ENCODE results near the gene CPSF4. TPM values are rescaled to one million over a fixed set of nuclear protein-coding genes. Genes with fewer than 3 reads are reported as not detected.

CPSF4 gene
- total and polyA plus RNA-seq, 2 donors (not counting 1 experiment from before 2014, with no cell fraction given): 17.3 to 44.9 TPM

DNA sequence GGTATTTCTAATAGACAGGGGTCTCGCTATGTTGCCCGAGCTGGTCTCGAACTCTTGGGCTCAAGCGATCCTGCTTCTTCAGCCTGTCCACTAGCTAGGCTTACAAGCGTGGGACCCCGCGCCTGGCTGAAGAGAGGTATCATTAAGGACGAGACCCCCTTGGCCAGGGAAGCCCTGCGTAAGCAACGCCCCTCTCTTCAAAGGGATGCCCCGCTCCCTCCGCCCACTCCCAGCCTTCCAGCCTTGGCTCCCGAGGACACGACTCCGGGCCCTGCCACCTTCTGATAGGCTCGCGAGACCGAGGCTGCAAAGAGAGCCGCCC lies 65.5 kb downstream of the CPSF4 start:
- Histone ChIP-seq H3K36me3 (ENCODE audit: control insufficient read depth, insufficient read depth, low read length) (no peaks in the 10 kb centered on the region), H3K4me3 (replicated peaks in 1 of 4; ENCODE audit: control extremely low read depth in 1 of 4, insufficient read depth in 1 of 4, low read depth in 3 of 4, low read length in 4 of 4) (peak overlapping the region; percentile 48 to 97 (median 86)), H3K4me2 (ENCODE audit: extremely low read depth, insufficient read depth, low read length) (peak overlapping the region; percentile 68), H3K27me3 (ENCODE audit: control insufficient read depth, insufficient read depth, low read length) (no peaks in the 10 kb centered on the region), H3K9ac (ENCODE audit: insufficient read depth, low read length) (no peak overlapping the region), H3K4me1 (ENCODE audit: control insufficient read depth, extremely low read depth, insufficient read depth, low read length) (peaks cover 3% of the 10 kb centered on the region), H3K9me3 (ENCODE audit: control insufficient read depth, insufficient read depth, low read depth, low read length) (no peaks in the 10 kb centered on the region), H4K20me1 (ENCODE audit: control insufficient read depth, extremely low read depth, insufficient read depth, low read length) (no peaks in the 10 kb centered on the region), H3K27ac (ENCODE audit: insufficient read depth, low read length) (peak overlapping the region; percentile 89), H2AFZ (ENCODE audit: low read length) (peak overlapping the region; percentile 86), H3K79me2 (ENCODE audit: control insufficient read depth, insufficient read depth, low read length) (peaks cover 44% of the 10 kb centered on the region)
- DNase-seq (ENCODE audit: low read depth in 2 of 2): peak in 1 of 2 donors; percentile 96
- TF ChIP-seq EZH2 (IDR thresholded peaks at IDR 0.05; ENCODE audit: low read length, missing control alignments) (no peak), CTCF (conservative IDR thresholded peaks at IDR 0.05 in 1 of 2, IDR thresholded peaks at IDR 0.05 in 1 of 2; ENCODE audit: low read depth in 1 of 2, low read length in 2 of 2) (no peak)

- Histone ChIP-seq H3K27me3 (ENCODE audit: control insufficient read depth, insufficient read depth, low read length) (no peaks in the 10 kb centered on the region), H3K9ac (ENCODE audit: insufficient read depth, low read length) (peak within 1 kb of the TSS; percentile 79), H3K4me1 (ENCODE audit: control insufficient read depth, extremely low read depth, insufficient read depth, low read length) (peaks cover 3% of the 10 kb centered on the region), H3K4me3 (replicated peaks in 1 of 4; ENCODE audit: control extremely low read depth in 1 of 4, insufficient read depth in 1 of 4, low read depth in 3 of 4, low read length in 4 of 4) (peak within 1 kb of the TSS; percentile 63 to 97 (median 86)), H3K4me2 (ENCODE audit: extremely low read depth, insufficient read depth, low read length) (peak within 1 kb of the TSS; percentile 71), H3K36me3 (ENCODE audit: control insufficient read depth, insufficient read depth, low read length) (no peaks in the 10 kb centered on the region), H3K27ac (ENCODE audit: insufficient read depth, low read length) (peak within 1 kb of the TSS; percentile 89), H3K79me2 (ENCODE audit: control insufficient read depth, insufficient read depth, low read length) (peaks cover 39% of the 10 kb centered on the region), H3K9me3 (ENCODE audit: control insufficient read depth, insufficient read depth, low read depth, low read length) (no peaks in the 10 kb centered on the region), H2AFZ (ENCODE audit: low read length) (peak within 1 kb of the TSS; percentile 92), H4K20me1 (ENCODE audit: control insufficient read depth, extremely low read depth, insufficient read depth, low read length) (no peaks in the 10 kb centered on the region)
- DNase-seq (ENCODE audit: low read depth in 2 of 2): peak; percentile 97 to 98
- TF ChIP-seq CTCF (conservative IDR thresholded peaks at IDR 0.05 in 1 of 2, IDR thresholded peaks at IDR 0.05 in 1 of 2; ENCODE audit: low read depth in 1 of 2, low read length in 2 of 2) (no peak), EZH2 (IDR thresholded peaks at IDR 0.05; ENCODE audit: low read length, missing control alignments) (no peak)
Measured at GRCh38 chr7:99504603-99505323, 66.0 kb downstream of the CPSF4 start, which contains the start of gene ZKSCAN5. Gene ZKSCAN5 (plus strand): TSS chr7:99504662. CDS start chr7:99506045, 1,383 bp downstream.

DNA sequence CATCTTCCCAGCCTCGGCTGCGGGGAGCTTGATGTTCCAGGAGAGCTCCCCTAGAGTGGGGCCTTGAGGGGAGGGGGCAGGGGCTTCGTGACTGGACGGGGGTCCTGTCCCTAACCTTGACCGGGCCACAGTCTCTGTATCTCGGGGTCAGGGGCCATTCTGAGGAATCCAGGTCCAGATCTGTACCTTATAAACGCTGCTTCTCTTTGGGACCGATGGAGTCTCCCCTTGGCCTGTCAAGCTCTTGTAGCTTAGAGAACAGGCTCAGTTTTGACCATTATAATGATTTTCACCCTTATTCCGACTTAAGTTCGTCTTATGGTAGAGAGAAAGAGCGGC lies 66.5 kb downstream of the CPSF4 start:
- Histone ChIP-seq H2AFZ (ENCODE audit: low read length) (no peak overlapping the region), H3K9me3 (ENCODE audit: control insufficient read depth, insufficient read depth, low read depth, low read length) (no peaks in the 10 kb centered on the region), H3K4me1 (ENCODE audit: control insufficient read depth, extremely low read depth, insufficient read depth, low read length) (peaks cover 3% of the 10 kb centered on the region), H3K36me3 (ENCODE audit: control insufficient read depth, insufficient read depth, low read length) (no peaks in the 10 kb centered on the region), H4K20me1 (ENCODE audit: control insufficient read depth, extremely low read depth, insufficient read depth, low read length) (no peaks in the 10 kb centered on the region), H3K79me2 (ENCODE audit: control insufficient read depth, insufficient read depth, low read length) (peaks cover 37% of the 10 kb centered on the region), H3K27ac (ENCODE audit: insufficient read depth, low read length) (peak overlapping the region; percentile 89), H3K4me2 (ENCODE audit: extremely low read depth, insufficient read depth, low read length) (peak overlapping the region; percentile 71), H3K9ac (ENCODE audit: insufficient read depth, low read length) (peak overlapping the region; percentile 79), H3K27me3 (ENCODE audit: control insufficient read depth, insufficient read depth, low read length) (no peaks in the 10 kb centered on the region), H3K4me3 (replicated peaks in 1 of 4; ENCODE audit: control extremely low read depth in 1 of 4, insufficient read depth in 1 of 4, low read depth in 3 of 4, low read length in 4 of 4) (peak overlapping the region; percentile 63 to 97 (median 86))
- TF ChIP-seq CTCF (conservative IDR thresholded peaks at IDR 0.05 in 1 of 2, IDR thresholded peaks at IDR 0.05 in 1 of 2; ENCODE audit: low read depth in 1 of 2, low read length in 2 of 2): no peak
- TF ChIP-seq EZH2 (IDR thresholded peaks at IDR 0.05; ENCODE audit: low read length, missing control alignments): no peak
- DNase-seq (ENCODE audit: low read depth in 2 of 2): no peak

Other genes with a start within 250 kb of the CPSF4 start
- gene KPNA7, start 230.8 kb upstream of the CPSF4 start, total RNA-seq: not detected in 2 replicates
- not detected in 2 replicates for gene KPNA7, start 230.8 kb upstream of the CPSF4 start, polyA plus RNA-seq
- gene MYH16, start 166.1 kb upstream of the CPSF4 start, total RNA-seq: not detected in 2 replicates
- gene MYH16, start 166.1 kb upstream of the CPSF4 start, polyA plus RNA-seq: not detected in 2 replicates
- gene ARPC1A, start 113.0 kb upstream of the CPSF4 start, total RNA-seq: 162 and 226 TPM in 2 replicates
- 184 and 279 TPM in 2 replicates for gene ARPC1A, start 113.0 kb upstream of the CPSF4 start, polyA plus RNA-seq
- 241 and 394 TPM in 2 replicates for gene ARPC1B, start 64.2 kb upstream of the CPSF4 start, total RNA-seq
- 245 and 408 TPM in 2 replicates for gene ARPC1B, start 64.2 kb upstream of the CPSF4 start, polyA plus RNA-seq
- gene PDAP1, start 30.3 kb upstream of the CPSF4 start, total RNA-seq: 29.6 and 34.7 TPM in 2 replicates
- 105 and 136 TPM in 2 replicates for gene PDAP1, start 30.3 kb upstream of the CPSF4 start, polyA plus RNA-seq
- 114 and 129 TPM in 2 replicates for gene BUD31, start 30.0 kb upstream of the CPSF4 start, total RNA-seq
- gene BUD31, start 30.0 kb upstream of the CPSF4 start, polyA plus RNA-seq: 83.4 and 94.8 TPM in 2 replicates
- gene PTCD1, start 145 bp upstream of the CPSF4 start, total RNA-seq: 7.2 and 8.1 TPM in 2 replicates
- 2.3 and 2.6 TPM in 2 replicates for gene PTCD1, start 145 bp upstream of the CPSF4 start, polyA plus RNA-seq
- gene ATP5MF, start 27.2 kb downstream of the CPSF4 start, total RNA-seq: 269 and 296 TPM in 2 replicates
- gene ATP5MF, start 27.2 kb downstream of the CPSF4 start, polyA plus RNA-seq: 2,326 and 2,573 TPM in 2 replicates
- 2.3 and 4.8 TPM in 2 replicates for gene ZNF789, start 33.9 kb downstream of the CPSF4 start, total RNA-seq
- gene ZNF789, start 33.9 kb downstream of the CPSF4 start, polyA plus RNA-seq: 5.5 and 8.7 TPM in 2 replicates
- gene ZNF394, start 61.3 kb downstream of the CPSF4 start, total RNA-seq: 20.1 and 22.1 TPM in 2 replicates
- gene ZNF394, start 61.3 kb downstream of the CPSF4 start, polyA plus RNA-seq: 9.1 and 9.5 TPM in 2 replicates
- gene ZKSCAN5, start 65.7 kb downstream of the CPSF4 start, total RNA-seq: 13.6 and 17.5 TPM in 2 replicates
- 9.6 and 10.4 TPM in 2 replicates for gene ZKSCAN5, start 65.7 kb downstream of the CPSF4 start, polyA plus RNA-seq
- gene FAM200A, start 113.2 kb downstream of the CPSF4 start, total RNA-seq: 8.2 and 9.7 TPM in 2 replicates
- gene FAM200A, start 113.2 kb downstream of the CPSF4 start, polyA plus RNA-seq: 8.8 and 9.0 TPM in 2 replicates
- 70.1 and 92.6 TPM in 2 replicates for gene ZNF655, start 119.7 kb downstream of the CPSF4 start, total RNA-seq
- gene ZNF655, start 119.7 kb downstream of the CPSF4 start, polyA plus RNA-seq: 59.5 and 60.4 TPM in 2 replicates
- gene TMEM225B, start 159.3 kb downstream of the CPSF4 start, total RNA-seq: 0.51 and 1.2 TPM in 2 replicates
- 0.60 and 1.3 TPM in 2 replicates for gene TMEM225B, start 159.3 kb downstream of the CPSF4 start, polyA plus RNA-seq
- 10.2 and 10.5 TPM in 2 replicates for gene ZSCAN25, start 178.0 kb downstream of the CPSF4 start, total RNA-seq
- gene ZSCAN25, start 178.0 kb downstream of the CPSF4 start, polyA plus RNA-seq: 5.4 and 5.7 TPM in 2 replicates
- gene CYP3A5, start 241.1 kb downstream of the CPSF4 start, total RNA-seq: 8.2 and 12.4 TPM in 2 replicates
- gene CYP3A5, start 241.1 kb downstream of the CPSF4 start, polyA plus RNA-seq: 0.51 and 1.9 TPM in 2 replicates

All from fibroblast of lung (primary cell).